Measurements from ENCODE around the gene ENDOV. TPM values are rescaled to one million over a fixed set of nuclear protein-coding genes. Genes with fewer than 3 reads are reported as not detected.

The ENDOV gene
- total and polyA plus RNA-seq, 2 of the 13 experiments (the other 11 are each of a cell fraction or from before 2014, with no cell fraction given) = 15.1 to 17.1 TPM

GRCh38 chr17:80426671-80427326 is 11.8 kb downstream of the ENDOV start (continued):
- TF ChIP-seq HNF1B (CRISPR knock-in tag; IDR thresholded peaks at IDR 0.05) (peak; percentile 81), PITX1 (CRISPR knock-in tag; IDR thresholded peaks at IDR 0.05) (no peak), ZNF597 (CRISPR knock-in tag; IDR thresholded peaks at IDR 0.05) (no peak), NFE2L1 (CRISPR knock-in tag; IDR thresholded peaks at IDR 0.05; ENCODE audit: borderline replicate concordance) (no peak), ZNF614 (CRISPR knock-in tag; IDR thresholded peaks at IDR 0.05; ENCODE audit: borderline replicate concordance) (peak; percentile 55; the same call in 1 of the 2 replicates), SRSF9 (IDR thresholded peaks at IDR 0.05; ENCODE audit: borderline replicate concordance, insufficient read depth, low read depth, low read length, poor library complexity, severe bottlenecking) (no peak), PCBP2 (optimal IDR thresholded peaks at IDR 0.05; ENCODE audit: low read depth, low read length, poor library complexity, severe bottlenecking) (no peak), ZNF709 (CRISPR knock-in tag; IDR thresholded peaks at IDR 0.05) (no peak), ZNF460 (CRISPR knock-in tag; IDR thresholded peaks at IDR 0.05; ENCODE audit: borderline replicate concordance) (no peak), CBFB (CRISPR knock-in tag; IDR thresholded peaks at IDR 0.05) (no peak), ZNF446 (CRISPR knock-in tag; IDR thresholded peaks at IDR 0.05) (no peak), RXRA (CRISPR knock-in tag; IDR thresholded peaks at IDR 0.05) (peak; percentile 66; the same call in 1 of the 2 replicates), ZNF780A (CRISPR knock-in tag; IDR thresholded peaks at IDR 0.05) (no peak), ETV5 (CRISPR knock-in tag; IDR thresholded peaks at IDR 0.05; ENCODE audit: borderline replicate concordance) (peak; percentile 73; the same call in 1 of the 2 replicates), ZNF510 (CRISPR knock-in tag; IDR thresholded peaks at IDR 0.05; ENCODE audit: low read depth) (no peak), TEAD2 (CRISPR knock-in tag; IDR thresholded peaks at IDR 0.05) (no peak), DRAP1 (CRISPR knock-in tag; IDR thresholded peaks at IDR 0.05) (peak; percentile 60), NR0B2 (CRISPR knock-in tag; IDR thresholded peaks at IDR 0.05) (no peak), ZBTB25 (CRISPR knock-in tag; IDR thresholded peaks at IDR 0.05) (peak; percentile 76; the same call in 1 of the 2 replicates), RCOR2 (CRISPR knock-in tag; IDR thresholded peaks at IDR 0.05) (no peak), ZNF331 (CRISPR knock-in tag; IDR thresholded peaks at IDR 0.05) (peak; percentile 38; the same call in 1 of the 2 replicates), ZNF20 (CRISPR knock-in tag; IDR thresholded peaks at IDR 0.05) (no peak), ZNF574 (CRISPR knock-in tag; IDR thresholded peaks at IDR 0.05) (no peak; the same call in 1 of the 2 replicates)
